ENCODE data around the gene TMEM151A. TPM values are rescaled to one million over a fixed set of nuclear protein-coding genes. Genes with fewer than 3 reads are reported as not detected.

The TMEM151A gene
- total RNA-seq, 1 experiment from 2014 or later, result 1.5 TPM

DNA sequence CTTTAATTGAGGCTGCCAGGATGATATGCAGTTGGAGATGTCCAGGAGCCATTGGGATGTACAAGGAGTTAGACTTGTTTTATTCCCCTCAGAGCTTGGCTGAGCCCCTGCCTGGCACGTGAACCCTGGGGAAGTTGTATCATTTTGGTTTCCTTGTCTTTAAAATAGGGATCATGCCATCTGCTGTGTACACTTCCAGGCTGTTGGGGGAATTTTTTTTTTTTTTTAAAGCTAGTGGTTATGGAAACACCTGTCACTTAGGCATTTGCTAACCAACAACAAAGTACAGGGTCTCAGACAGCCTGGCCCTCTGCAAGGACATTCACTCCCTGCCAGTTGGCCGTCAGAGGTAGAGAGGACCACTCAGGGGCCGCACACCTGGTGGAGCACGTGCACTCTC is 31.7 kb upstream of the TMEM151A start:
- ChIA-PET POLR2A (ENCODE audit: low non-redundant PET) (no interaction called here), CTCF (interaction anchor here (0.6 to 1.0 kb wide), 2 partner anchors 20 to 1210 kb away, joined by 3 to 5 read pairs; no protein-coding TSS in a partner anchor)
- TF ChIP-seq EZH2 (IDR thresholded peaks at IDR 0.05; ENCODE audit: borderline replicate concordance, low read depth, low read length, poor library complexity, severe bottlenecking), result no peak
- TF ChIP-seq, protein P1, sequence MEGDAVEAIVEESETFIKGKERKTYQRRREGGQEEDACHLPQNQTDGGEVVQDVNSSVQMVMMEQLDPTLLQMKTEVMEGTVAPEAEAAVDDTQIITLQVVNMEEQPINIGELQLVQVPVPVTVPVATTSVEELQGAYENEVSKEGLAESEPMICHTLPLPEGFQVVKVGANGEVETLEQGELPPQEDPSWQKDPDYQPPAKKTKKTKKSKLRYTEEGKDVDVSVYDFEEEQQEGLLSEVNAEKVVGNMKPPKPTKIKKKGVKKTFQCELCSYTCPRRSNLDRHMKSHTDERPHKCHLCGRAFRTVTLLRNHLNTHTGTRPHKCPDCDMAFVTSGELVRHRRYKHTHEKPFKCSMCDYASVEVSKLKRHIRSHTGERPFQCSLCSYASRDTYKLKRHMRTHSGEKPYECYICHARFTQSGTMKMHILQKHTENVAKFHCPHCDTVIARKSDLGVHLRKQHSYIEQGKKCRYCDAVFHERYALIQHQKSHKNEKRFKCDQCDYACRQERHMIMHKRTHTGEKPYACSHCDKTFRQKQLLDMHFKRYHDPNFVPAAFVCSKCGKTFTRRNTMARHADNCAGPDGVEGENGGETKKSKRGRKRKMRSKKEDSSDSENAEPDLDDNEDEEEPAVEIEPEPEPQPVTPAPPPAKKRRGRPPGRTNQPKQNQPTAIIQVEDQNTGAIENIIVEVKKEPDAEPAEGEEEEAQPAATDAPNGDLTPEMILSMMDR (conservative IDR thresholded peaks at IDR 0.05; ENCODE audit: low read depth, low read length), result no peak
- no peak overlapping the region for H3K27ac ChIP-seq (ENCODE audit: low read depth, low read length, poor library complexity, severe bottlenecking)
- H3K36me3 ChIP-seq (ENCODE audit: insufficient read depth, low read length, poor library complexity, severe bottlenecking), result peaks cover 44% of the 10 kb centered on the region
- no peaks in the 10 kb centered on the region for H3K27me3 ChIP-seq (replicated peaks; ENCODE audit: insufficient read depth, low read depth, low read length, poor library complexity)
- H3K4me1 ChIP-seq (ENCODE audit: insufficient read depth, low read length, poor library complexity, severe bottlenecking), result peaks cover 12% of the 10 kb centered on the region
- intact Hi-C loops (cut with micrococcal nuclease; ENCODE audit: unreplicated experiment), result no loop called here
- H3K9me3 ChIP-seq (ENCODE audit: low read depth, low read length, poor library complexity, severe bottlenecking), result no peaks in the 10 kb centered on the region
- no peak for DNase-seq (ENCODE audit: low spot score)
- no peak overlapping the region for H3K4me3 ChIP-seq (ENCODE audit: low read depth, low read length, poor library complexity, severe bottlenecking)
- no TSS peak for BruUV-seq (replicated peaks)

DNA sequence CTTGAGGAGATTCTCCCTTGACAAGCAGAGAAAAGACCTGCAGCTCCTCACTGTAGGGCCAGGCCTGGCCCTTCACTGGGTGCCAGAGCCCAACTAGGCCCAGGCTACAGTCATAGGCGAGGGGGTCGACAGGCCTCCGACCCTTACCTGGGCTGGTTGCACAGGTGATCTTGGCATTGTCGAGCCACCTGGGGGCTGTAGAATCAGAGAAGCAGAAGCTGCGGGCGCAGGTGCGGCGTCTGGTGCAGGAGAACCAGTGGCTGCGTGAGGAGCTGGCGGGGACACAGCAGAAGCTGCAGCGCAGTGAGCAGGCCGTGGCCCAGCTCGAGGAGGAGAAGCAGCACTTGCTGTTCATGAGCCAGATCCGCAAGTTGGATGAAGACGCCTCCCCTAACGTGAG is 30.1 kb upstream of the TMEM151A start:
- Histone ChIP-seq H3K36me3 (ENCODE audit: insufficient read depth, low read length, poor library complexity, severe bottlenecking) (peaks cover 55% of the 10 kb centered on the region), H3K4me3 (ENCODE audit: low read depth, low read length, poor library complexity, severe bottlenecking) (no peak overlapping the region), H3K9me3 (ENCODE audit: low read depth, low read length, poor library complexity, severe bottlenecking) (no peaks in the 10 kb centered on the region), H3K27ac (ENCODE audit: low read depth, low read length, poor library complexity, severe bottlenecking) (no peak overlapping the region), H3K4me1 (ENCODE audit: insufficient read depth, low read length, poor library complexity, severe bottlenecking) (peaks cover 11% of the 10 kb centered on the region), H3K27me3 (replicated peaks; ENCODE audit: insufficient read depth, low read depth, low read length, poor library complexity) (no peaks in the 10 kb centered on the region)
- no peak for TF ChIP-seq EZH2 (IDR thresholded peaks at IDR 0.05; ENCODE audit: borderline replicate concordance, low read depth, low read length, poor library complexity, severe bottlenecking)
- TF ChIP-seq, protein P1 (conservative IDR thresholded peaks at IDR 0.05; ENCODE audit: low read depth, low read length), result no peak
- BruUV-seq (replicated peaks), result no TSS peak
- no peak for DNase-seq (ENCODE audit: low spot score)
- ChIA-PET CTCF (interaction anchor here (0.6 kb wide), 1 partner anchor 19 kb away, joined by 3 read pairs; no protein-coding TSS in a partner anchor), POLR2A (ENCODE audit: low non-redundant PET) (no interaction called here)
- intact Hi-C loops (cut with micrococcal nuclease; ENCODE audit: unreplicated experiment), result no loop called here

DNA sequence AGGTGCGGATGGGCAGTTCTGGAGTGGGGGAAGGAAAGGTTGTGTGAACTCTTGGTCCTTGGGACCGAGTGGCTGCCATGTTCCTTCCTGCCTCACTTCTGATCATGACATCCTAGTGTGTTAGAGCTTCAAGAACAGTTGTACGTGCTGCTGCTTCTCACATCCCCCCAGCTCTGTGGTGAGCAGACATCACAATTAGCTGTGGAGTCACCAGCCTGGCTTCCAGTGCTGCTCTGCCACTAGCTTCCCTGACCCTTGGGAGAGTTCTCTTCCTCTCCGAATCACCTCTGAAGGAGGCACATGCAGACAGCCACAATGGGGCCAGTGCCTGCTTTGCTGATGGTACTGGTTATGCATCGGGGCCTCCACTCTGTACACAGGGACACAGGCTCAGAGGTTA is 29.5 kb upstream of the TMEM151A start:
- H3K27me3 ChIP-seq (replicated peaks; ENCODE audit: insufficient read depth, low read depth, low read length, poor library complexity), result no peaks in the 10 kb centered on the region
- CTCF ChIA-PET, result no interaction called here

More for the DNA sequence above, 29.5 kb upstream of the TMEM151A start:
- Histone ChIP-seq H3K4me1 (ENCODE audit: insufficient read depth, low read length, poor library complexity, severe bottlenecking) (peaks cover 12% of the 10 kb centered on the region), H3K27ac (ENCODE audit: low read depth, low read length, poor library complexity, severe bottlenecking) (no peak overlapping the region), H3K36me3 (ENCODE audit: insufficient read depth, low read length, poor library complexity, severe bottlenecking) (peaks cover 57% of the 10 kb centered on the region), H3K9me3 (ENCODE audit: low read depth, low read length, poor library complexity, severe bottlenecking) (no peaks in the 10 kb centered on the region), H3K4me3 (ENCODE audit: low read depth, low read length, poor library complexity, severe bottlenecking) (no peak overlapping the region)
- intact Hi-C loops (cut with micrococcal nuclease; ENCODE audit: unreplicated experiment), result no loop called here
- TF ChIP-seq, protein P1 (conservative IDR thresholded peaks at IDR 0.05; ENCODE audit: low read depth, low read length), result no peak
- no peak for TF ChIP-seq EZH2 (IDR thresholded peaks at IDR 0.05; ENCODE audit: borderline replicate concordance, low read depth, low read length, poor library complexity, severe bottlenecking)
- POLR2A ChIA-PET (ENCODE audit: low non-redundant PET), result no interaction called here
- BruUV-seq (replicated peaks), result no TSS peak
- no peak for DNase-seq (ENCODE audit: low spot score)

Data from A673 (cell line).